NCI-H1930 (cell line): ENCODE results near the gene PDGFC.
"Not testable (repeated sequence)": the region's sequence is repeated elsewhere in the genome, so short reads cannot be mapped to it uniquely, and the experiment has no call there.

ENCODE experiments used
- DNase-seq, 2 experiments: peaks; one replicate each; lab custom pipeline; 2025; lab: John Stamatoyannopoulos, UW

Gene PDGFC

GRCh38 chr4:156950090-156950489 lies 21.5 kb downstream of the PDGFC start:
- DNase-seq, result no peak

- DNase-seq, result no peak
Measured at GRCh38 chr4:156949373-156949814, 22.2 kb downstream of the PDGFC start.

GRCh38 chr4:156948738-156949137 lies 22.9 kb downstream of the PDGFC start:
- no peak for DNase-seq

- no peak for DNase-seq
Measured at GRCh38 chr4:156948133-156948532, 23.5 kb downstream of the PDGFC start.

DNA sequence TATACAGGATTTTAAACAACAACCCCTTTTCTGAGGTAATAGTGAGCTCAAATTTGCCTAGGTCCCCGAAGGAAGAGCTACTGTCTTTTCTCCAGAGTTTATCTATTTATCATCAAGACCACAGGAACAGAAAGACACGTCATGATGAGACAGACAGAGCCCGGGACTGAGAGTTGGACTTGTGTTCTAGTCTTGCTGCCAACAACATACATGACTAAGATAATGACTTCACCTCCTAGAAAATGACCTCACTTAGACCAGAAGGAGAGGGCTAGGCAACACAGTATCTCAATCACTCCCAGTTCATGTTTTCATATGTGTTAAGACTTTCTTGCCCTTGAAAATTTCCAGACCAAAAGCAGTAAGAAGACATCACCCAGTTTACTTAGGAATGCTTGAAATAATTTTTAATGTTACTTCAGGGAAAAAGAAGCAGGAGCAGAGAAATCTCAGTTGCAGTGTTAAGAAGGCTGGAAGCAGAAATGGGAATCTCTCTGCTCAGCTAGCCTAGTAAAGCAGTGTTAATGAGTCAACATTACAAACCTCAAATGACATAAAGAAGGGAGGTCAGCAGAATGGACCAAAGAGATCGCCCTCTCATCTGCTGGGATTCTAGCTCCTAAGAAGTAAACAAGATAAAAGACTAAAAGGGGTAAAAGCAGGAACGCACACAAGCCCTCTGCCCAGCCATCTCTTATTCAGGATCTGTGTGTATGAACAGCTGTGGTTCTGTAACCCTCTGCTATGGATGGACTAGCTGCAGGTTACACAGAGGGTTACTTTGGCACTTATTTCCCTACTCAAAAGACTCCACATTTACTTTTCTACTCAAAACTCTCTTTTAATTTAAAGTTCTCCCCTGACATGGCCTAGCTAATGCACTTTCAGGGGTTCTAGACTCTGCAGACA lies 24.8 kb downstream of the PDGFC start:
- no peak for DNase-seq

GRCh38 chr4:156945532-156945931 lies 26.1 kb downstream of the PDGFC start:
- DNase-seq, result no peak

DNA sequence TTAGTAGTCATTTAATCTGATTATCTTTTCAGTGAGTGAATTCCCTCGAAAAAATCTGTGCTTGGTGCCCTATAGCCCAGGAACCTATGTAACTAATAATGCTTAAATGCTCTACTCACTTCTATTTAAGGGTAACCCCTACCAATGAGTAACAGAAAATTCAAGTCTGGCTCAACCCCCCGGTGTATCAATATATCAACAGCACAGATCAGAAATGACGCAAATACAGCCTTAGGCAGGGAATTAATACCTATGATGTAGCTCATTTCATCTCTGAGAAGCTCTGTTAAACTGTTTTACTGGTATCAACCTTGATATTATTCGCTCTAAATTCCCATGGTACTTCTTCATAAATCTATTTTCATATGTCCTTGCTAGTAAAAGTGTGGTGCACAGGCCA lies 28.6 kb downstream of the PDGFC start:
- no peak for DNase-seq

DNA sequence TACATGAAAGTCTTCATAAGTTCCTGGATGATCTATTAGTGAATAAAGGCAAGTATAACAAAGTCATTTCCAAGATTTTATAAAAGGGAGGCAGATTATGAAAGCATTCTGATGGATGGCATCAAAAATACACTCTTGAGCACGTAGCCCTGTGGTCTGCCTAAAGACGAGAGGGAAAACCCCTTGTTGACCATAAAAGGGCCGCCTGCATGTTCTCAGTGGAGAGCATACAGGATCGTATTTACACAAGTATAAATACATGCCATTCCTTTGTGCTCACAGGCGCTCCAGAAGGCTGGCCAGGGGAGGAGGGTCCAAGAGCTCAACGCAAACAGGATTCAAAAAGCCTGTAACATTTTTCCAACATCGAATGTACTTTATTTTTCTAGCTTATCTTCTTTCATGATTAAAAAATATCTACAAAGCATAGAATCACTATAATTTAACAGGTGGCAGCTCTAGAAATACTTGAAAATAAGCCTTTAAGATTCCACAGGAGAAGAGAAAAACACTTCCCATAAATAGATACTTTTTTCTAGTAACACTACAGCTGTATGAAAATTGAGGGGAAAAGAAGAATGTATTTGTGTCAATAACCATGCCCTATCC lies 29.6 kb downstream of the PDGFC start:
- DNase-seq, result peak in 1 of 2 experiments; percentile 37

DNA sequence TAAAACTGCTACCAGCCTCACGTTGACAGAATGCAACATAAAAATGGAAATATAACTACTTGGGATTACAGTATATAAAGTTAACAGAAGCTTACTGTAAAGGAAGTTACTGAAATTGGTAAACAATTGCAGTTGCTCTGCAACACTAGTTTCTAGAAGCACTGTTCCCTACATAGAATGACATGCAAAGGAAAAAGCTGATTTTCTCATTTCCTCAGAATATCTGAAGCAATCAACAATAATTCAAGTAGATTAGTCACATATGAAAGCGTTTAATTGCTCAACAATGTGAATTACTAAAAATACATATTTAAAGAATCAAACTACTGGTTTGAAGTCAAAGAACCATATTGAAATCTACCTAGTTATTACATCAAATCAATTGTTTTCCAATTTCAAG lies 31.8 kb downstream of the PDGFC start:
- no peak for DNase-seq

DNA sequence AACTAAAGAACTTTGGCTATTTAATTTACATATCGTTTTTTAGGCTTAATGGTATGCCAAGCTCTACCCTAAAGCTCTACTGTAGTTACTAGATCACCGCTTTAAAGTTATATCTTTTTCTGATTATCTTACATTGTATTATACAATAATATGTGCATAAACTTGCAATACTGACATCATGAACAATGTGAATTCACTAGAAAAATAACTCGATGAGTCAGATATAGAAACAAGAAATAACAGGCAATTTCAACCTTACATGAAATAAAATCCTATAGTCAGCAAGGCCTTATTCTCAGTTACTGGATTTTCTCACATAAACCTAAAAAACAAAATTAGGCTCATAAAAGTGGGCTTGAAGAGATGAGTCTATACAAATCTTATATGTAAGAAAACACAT lies 32.5 kb downstream of the PDGFC start:
- DNase-seq, result no peak

DNA sequence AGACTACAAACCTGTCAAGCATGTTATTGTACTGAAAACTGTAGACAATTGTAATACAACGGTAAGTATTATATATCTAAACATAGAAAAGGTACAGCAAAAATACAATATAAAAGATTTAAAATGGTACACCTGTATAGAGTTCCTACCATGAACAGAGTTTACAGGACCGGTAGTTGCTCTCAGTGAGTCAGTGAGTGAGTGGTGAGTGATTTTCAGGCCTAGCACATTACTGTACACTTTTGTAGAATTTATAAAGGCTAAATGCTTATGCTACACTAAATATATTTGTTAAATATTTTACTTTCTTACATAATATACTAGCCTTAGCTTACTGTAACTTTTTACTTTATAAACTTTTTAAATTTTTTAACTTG lies 37.4 kb downstream of the PDGFC start:
- DNase-seq, result no peak

DNA sequence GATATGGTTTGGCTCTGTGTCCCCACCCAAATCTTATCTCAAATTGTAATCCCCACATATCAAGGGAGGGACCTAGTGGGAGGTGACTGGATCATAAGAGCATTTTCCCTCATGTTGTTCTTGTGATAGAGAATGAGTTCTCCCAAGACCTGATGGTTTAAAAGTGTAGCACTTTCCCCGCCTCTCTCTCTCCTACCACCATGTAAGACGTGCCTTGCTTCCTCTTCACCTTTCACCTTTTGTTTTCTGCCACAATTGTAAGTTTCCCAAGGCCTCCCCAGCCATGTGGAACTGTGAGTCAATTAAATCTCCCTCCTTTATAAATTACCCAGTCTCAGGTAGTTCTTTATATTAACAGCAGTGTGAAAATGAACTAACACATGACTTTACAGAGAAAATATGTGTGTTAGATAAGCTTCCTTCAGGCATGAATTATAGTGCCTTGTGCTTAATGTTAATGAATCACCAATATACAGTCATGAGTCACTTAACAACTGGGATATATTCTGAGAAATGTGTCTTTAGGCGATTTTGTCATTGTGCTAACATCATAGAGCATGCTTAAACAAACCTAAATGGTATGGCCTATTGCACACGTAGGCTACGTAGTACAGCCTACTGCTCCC lies 37.9 kb downstream of the PDGFC start:
- no peak for DNase-seq

GRCh38 chr4:156932360-156932759 lies 39.2 kb downstream of the PDGFC start:
- DNase-seq, result not testable (repeated sequence)

DNA sequence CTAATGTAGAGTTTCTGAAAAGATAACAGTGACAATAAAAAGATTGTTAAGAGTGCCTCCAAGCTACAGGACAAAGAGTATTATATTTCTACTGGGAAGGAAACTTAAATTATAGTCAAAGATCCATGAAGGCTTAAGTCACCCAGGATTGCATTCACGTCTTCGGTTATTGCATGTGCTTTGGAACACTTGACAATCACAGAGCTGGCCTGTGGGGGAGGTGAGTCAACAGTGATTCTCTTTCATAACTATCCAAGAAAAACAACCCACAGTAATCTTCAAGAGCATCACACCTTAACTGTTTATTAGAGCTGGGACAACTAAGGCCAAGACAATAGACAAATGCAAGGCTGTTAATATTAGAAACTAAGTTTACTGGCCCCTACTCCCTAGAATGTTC lies 40.3 kb downstream of the PDGFC start:
- no peak for DNase-seq

GRCh38 chr4:156929386-156930105 lies 42.1 kb downstream of the PDGFC start:
- DNase-seq, result no peak

DNA sequence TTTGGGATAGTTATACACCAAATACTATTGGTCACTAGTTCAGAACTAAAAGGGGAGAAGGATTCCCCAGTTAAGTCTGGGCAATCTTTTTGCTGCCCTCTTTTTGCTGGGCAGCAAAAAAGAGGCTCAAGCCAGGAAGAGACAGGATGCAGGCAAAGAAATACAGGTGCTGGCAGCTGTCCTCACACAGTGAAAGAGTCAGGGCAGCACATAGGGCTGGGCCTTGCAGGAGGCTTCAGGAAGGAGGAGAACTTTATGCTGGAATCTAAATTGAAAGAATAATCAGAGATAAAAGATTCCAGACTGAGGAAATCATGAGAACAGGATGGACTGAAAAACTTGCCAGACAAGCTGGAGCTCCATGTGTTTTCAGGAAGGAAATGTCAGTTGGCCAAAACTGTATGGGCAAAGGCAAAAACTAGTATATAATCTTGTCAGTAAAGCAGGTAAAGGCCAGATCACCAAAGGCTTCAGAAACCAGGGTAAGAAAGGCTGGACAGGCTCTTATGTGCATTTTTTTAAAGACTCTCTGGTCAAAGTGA lies 46.8 kb downstream of the PDGFC start:
- DNase-seq, result no peak

DNA sequence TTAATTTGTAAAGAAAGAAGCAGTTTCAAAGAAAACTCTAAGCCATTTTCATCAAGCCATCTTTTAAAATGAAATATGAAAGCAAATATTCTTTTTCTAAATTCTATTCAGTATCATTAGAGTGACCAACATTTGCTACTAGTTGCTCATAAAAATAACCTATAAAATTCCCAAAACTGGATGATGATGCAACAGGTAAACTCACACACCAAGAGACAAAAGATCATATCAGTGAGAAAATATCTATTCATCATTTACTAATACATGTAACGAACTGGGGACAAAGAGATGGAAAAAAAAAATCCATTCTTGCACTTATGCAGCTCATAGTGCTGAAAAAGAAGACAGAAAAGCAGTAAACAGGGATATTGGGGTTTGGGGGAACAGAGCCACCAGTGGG lies 48.1 kb downstream of the PDGFC start:
- DNase-seq, result no peak

- DNase-seq, result no peak
Measured at GRCh38 chr4:156915221-156915620, 56.4 kb downstream of the PDGFC start.

DNA sequence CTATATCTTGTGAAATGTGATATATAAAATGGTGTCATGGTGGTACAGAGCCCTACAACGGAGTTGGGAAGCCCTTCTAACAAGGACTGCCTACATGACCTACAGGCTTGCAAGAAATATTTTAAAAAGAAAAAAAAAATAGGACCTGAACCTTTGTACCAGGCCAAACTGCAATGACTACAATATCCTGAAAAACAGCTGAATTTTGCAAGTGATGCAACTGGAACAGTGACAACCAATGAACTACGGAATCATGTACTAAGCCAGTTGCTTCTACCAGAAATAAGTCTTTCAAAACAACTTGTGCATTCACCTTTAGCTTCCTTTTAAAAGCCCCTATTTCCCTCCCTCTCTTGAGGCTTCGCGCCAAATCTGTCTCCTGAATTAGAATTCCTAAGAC lies 58.4 kb downstream of the PDGFC start:
- DNase-seq, result no peak

DNA sequence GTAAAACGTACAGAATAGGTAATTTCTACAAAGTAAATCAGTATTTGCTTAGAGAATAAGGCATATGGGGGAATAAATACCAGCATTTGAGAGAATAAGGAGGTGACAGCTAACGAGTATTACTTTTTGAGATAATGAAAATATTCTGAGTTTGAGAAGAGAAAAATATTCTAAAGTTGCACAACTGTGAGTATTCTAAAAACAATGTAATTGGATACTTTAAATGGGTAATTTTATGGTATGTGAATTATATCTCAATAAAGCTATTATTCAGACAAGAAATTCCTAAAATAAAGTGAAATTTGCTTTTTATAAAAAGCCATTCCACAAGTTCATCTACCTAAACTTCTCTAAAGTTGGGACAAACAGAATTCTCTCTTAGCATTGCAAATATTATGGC lies 62.6 kb downstream of the PDGFC start:
- no peak for DNase-seq

DNA sequence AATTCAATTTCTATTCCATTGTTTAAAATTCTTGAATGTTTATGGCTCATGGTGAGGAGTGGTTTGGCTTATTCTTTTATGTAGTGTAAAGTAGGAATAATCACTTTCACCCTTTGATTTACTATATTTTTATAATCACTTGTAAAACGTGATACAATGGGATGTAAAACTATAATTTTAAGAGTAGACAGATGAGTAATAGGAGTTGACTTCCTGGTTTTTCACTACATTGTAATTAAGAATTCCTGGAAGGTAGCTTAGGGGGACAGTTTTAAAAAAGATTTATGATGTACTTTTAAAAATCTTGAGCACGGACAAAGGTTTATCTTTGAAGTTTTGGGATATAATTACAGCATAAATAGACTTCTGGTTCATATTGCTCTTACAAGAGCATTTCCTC lies 65.3 kb downstream of the PDGFC start:
- no peak for DNase-seq

DNA sequence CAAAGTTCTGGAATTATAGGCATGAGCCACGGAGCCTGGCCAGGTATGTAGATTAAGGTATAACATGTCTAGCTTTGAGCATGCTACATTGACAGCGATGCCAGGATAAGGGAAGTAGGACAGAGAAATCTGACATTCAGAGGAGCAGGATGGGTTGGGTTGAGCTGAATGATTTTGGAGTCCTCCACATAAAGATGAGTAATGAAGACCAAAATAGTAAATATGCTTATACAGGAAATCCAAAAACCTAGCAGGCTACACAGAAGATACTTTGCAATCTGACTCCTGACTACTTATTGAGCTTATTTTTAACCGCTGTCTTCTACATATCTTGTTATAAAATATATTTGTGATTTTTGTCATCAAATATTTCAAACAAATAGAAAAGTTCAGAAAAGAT lies 69.7 kb downstream of the PDGFC start:
- DNase-seq, result no peak
